Measurements from ENCODE around the gene OPA1. TPM values are rescaled to one million over a fixed set of nuclear protein-coding genes. Genes with fewer than 3 reads are reported as not detected.

The OPA1 gene
- total and polyA plus RNA-seq, 8 donors = 12.1 to 198 (median 41.7) TPM

GRCh38 chr3:193573403-193574191, 19.4 kb upstream of the OPA1 start:
- no peaks in the 10 kb centered on the region for H3K36me3 ChIP-seq
- no peaks in the 10 kb centered on the region for H3K4me1 ChIP-seq
- no peak for DNase-seq
- intact Hi-C loops (cut with DNase I; ENCODE audit: low total_unique reads) = loop anchor here (10.0 kb wide), 1 partner anchor 759 kb away; no protein-coding TSS in a partner anchor
- no peak overlapping the region for H3K27ac ChIP-seq
- H3K27me3 ChIP-seq = no peaks in the 10 kb centered on the region
- 60 to 77% (median 67%) methylated on average over 4 of the region's 4 CpGs for WGBS, 5 donors
- H3K9me3 ChIP-seq = no peaks in the 10 kb centered on the region
- TF ChIP-seq POLR2AphosphoS5 (IDR thresholded peaks at IDR 0.05) (no peak), CTCF (IDR thresholded peaks at IDR 0.05) (no peak), POLR2A (IDR thresholded peaks at IDR 0.05) (no peak), EP300 (IDR thresholded peaks at IDR 0.05) (no peak)
- no peak overlapping the region for H3K4me3 ChIP-seq

DNA sequence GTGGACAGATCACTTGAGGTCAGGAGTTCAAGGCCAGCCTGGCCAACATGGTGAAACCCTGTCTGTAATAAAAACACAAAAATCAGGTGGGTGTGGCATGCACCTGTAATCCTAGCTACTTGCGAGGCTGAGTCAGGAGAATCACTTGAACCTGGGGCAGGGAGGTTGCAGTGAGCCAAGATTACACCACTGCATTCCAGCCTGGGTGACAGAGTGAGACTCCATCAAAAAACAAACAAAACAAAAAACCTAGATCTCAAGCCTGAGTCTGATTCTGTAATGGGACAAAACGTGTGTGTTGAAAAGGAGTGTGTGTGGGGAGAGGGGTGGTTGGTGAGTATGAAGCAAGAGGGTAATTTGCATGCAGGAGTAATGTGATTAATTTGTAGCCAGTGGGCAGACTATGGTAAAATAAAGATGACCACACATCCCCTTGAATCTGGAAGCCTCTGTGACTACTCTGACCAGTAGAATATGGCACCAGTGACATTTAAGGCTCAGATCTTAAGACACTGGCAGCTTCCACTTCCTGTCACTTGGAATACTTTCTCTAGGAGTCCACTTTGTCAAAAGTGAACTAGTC, 18.4 kb upstream of the OPA1 start:
- intact Hi-C loops (cut with DNase I; ENCODE audit: low total_unique reads) = loop anchor here (10.0 kb wide), 1 partner anchor 760 kb away; no protein-coding TSS in a partner anchor
- no peak for DNase-seq
- no peaks in the 10 kb centered on the region for H3K36me3 ChIP-seq
- H3K27ac ChIP-seq = no peak overlapping the region
- no peaks in the 10 kb centered on the region for H3K9me3 ChIP-seq
- H3K4me3 ChIP-seq = no peak overlapping the region
- no peaks in the 10 kb centered on the region for H3K4me1 ChIP-seq
- H3K27me3 ChIP-seq = no peaks in the 10 kb centered on the region
- no peak for TF ChIP-seq POLR2A (IDR thresholded peaks at IDR 0.05)
- no peak for TF ChIP-seq EP300 (IDR thresholded peaks at IDR 0.05)
- TF ChIP-seq CTCF (IDR thresholded peaks at IDR 0.05) = no peak
- no peak for TF ChIP-seq POLR2AphosphoS5 (IDR thresholded peaks at IDR 0.05)
- 36 to 43% (median 41%) methylated on average over 2 of the region's 2 CpGs for WGBS, 5 donors

DNA sequence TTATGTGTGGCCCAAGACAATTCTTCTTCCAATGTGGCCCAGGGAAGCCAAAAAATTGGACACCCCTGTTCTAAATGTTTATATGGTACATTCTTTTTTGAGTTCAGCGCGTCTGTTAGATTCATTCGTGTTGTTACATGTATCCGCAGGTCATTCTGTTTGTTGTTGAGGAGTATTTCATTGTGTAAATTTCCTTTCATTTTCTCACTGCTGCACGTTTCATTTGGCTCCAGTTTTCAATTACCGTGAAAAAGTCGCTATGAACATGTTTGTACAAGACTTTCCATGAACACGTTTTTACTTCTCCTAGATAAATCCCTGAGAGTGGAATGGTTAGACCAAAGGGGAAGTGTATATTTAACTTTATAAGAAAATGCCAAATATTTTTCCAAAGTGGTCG, 7.5 kb upstream of the OPA1 start:
- Histone ChIP-seq H3K4me3 (no peak overlapping the region), H3K27me3 (no peaks in the 10 kb centered on the region), H3K4me1 (no peaks in the 10 kb centered on the region), H3K36me3 (no peaks in the 10 kb centered on the region), H3K27ac (no peak overlapping the region), H3K9me3 (no peaks in the 10 kb centered on the region)
- intact Hi-C loops (cut with DNase I; ENCODE audit: low total_unique reads) = no loop called here
- TF ChIP-seq CTCF (IDR thresholded peaks at IDR 0.05) = no peak
- no peak for TF ChIP-seq POLR2AphosphoS5 (IDR thresholded peaks at IDR 0.05)
- TF ChIP-seq EP300 (IDR thresholded peaks at IDR 0.05) = no peak
- TF ChIP-seq POLR2A (IDR thresholded peaks at IDR 0.05) = no peak
- DNase-seq = no peak
- WGBS, 5 donors = 76 to 82% (median 81%) methylated on average over 9 of the region's 9 CpGs

DNA sequence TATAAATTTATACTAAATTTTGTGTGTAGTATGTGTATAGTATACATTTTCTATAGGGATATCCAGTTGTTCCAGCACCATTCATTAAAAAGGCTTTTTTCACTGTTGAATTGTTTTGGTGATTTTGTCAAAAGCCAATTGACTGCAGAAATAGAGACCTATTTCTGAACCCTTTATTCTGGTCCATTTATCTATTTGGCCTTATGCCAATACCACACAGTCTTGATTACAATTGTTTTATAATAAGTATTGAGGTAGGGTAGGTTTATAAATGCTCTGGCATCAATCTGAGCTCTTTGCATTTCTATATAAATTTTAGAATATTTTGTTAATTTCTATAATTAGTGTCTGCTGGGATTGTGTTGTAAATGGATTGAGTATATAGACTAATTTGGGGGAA, 6.5 kb upstream of the OPA1 start:
- H3K27me3 ChIP-seq = no peaks in the 10 kb centered on the region
- DNase-seq = no peak
- TF ChIP-seq EP300 (IDR thresholded peaks at IDR 0.05) = no peak
- no peak for TF ChIP-seq POLR2AphosphoS5 (IDR thresholded peaks at IDR 0.05)
- TF ChIP-seq POLR2A (IDR thresholded peaks at IDR 0.05) = no peak
- no peak for TF ChIP-seq CTCF (IDR thresholded peaks at IDR 0.05)
- H3K4me3 ChIP-seq = no peak overlapping the region
- no peaks in the 10 kb centered on the region for H3K36me3 ChIP-seq
- H3K4me1 ChIP-seq = no peaks in the 10 kb centered on the region
- no peaks in the 10 kb centered on the region for H3K9me3 ChIP-seq
- no peak overlapping the region for H3K27ac ChIP-seq
- intact Hi-C loops (cut with DNase I; ENCODE audit: low total_unique reads) = no loop called here

Measured in stomach (tissue), 9 donors.